Measurements from ENCODE around the gene GMPPA. TPM values are rescaled to one million over a fixed set of nuclear protein-coding genes. Genes with fewer than 3 reads are reported as not detected.
A peak's percentile ranks its signal among the peaks of the same experiment; 100 is the strongest.

Gene GMPPA
- total and polyA plus RNA-seq, 9 of the 15 experiments (the other 6 are each of a cell fraction or from before 2014, with no cell fraction given) = 7.0 to 101 (median 66.7) TPM

DNA sequence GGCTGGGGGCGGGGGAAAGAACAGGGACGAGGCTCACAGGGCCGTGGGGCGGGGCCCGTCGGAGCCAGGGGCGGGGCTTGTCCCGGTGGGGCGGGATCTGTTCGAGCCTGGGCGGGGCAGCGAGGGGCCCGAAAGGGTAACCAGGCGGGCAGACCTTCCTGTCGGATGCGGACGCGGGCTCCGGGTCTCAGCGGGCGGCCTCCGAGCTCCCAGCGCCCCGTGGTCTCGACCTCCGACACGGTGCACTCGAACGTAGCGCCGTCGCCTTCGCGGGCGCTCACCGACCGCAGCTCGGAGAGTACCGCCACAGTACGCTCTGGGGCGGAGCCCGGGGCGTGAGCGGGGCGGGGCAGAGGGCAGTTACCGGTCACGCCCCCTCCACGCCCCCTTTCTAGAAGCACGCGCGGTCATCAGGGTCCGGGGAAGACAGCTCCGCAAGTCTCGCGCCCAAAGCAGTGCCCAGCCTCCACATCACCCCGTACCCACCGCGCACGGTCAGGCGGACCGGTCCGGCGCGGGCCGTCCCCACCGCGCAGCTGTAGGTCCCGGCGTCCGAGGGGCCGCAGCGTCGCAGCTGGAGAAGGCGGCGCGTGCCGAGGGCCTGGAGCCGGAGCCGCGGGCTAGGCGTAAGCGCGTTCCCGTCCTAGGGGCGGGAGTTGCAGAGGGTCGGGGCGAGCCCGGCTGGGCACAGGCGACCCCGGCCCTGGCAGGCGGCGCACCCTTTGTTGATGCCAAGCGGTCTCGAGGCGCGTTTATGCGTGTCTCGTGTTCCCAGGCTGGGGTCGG lies 53.9 kb downstream of the GMPPA start (continued):
- TF ChIP-seq ZNF133 (CRISPR knock-in tag; IDR thresholded peaks at IDR 0.05) (no peak), MCM3 (IDR thresholded peaks at IDR 0.05) (no peak), OTX1 (CRISPR knock-in tag; IDR thresholded peaks at IDR 0.05) (no peak), SNRNP70 (optimal IDR thresholded peaks at IDR 0.05; ENCODE audit: low read depth, low read length) (no peak), FOXP1 (CRISPR knock-in tag; IDR thresholded peaks at IDR 0.05) (0 out of 2 replicates have a peak, but pooled peaks have one; percentile 41), POLR2G (IDR thresholded peaks at IDR 0.05; ENCODE audit: low read depth, low read length) (peak; percentile 73), CBX8 (IDR thresholded peaks at IDR 0.05; ENCODE audit: borderline replicate concordance, extremely low read depth, low read depth, low read length, poor library complexity, severe bottlenecking) (no peak), CTBP1 (IDR thresholded peaks at IDR 0.05; ENCODE audit: borderline replicate concordance) (0 out of 2 replicates have a peak, but pooled peaks have one; percentile 13), JUNB (CRISPR knock-in tag; conservative IDR thresholded peaks at IDR 0.05) (no peak), HEY1 (CRISPR knock-in tag; IDR thresholded peaks at IDR 0.05; ENCODE audit: borderline replicate concordance) (no peak), SAFB2 (IDR thresholded peaks at IDR 0.05; ENCODE audit: borderline replicate concordance, low read depth, low read length, severe bottlenecking) (no peak), THRAP3 (IDR thresholded peaks at IDR 0.05; ENCODE audit: borderline replicate concordance) (no peak), ZFX (CRISPR knock-in tag; IDR thresholded peaks at IDR 0.05) (peak; percentile 35; the same call in 1 of the 2 replicates)
- TF ChIP-seq, protein P1, sequence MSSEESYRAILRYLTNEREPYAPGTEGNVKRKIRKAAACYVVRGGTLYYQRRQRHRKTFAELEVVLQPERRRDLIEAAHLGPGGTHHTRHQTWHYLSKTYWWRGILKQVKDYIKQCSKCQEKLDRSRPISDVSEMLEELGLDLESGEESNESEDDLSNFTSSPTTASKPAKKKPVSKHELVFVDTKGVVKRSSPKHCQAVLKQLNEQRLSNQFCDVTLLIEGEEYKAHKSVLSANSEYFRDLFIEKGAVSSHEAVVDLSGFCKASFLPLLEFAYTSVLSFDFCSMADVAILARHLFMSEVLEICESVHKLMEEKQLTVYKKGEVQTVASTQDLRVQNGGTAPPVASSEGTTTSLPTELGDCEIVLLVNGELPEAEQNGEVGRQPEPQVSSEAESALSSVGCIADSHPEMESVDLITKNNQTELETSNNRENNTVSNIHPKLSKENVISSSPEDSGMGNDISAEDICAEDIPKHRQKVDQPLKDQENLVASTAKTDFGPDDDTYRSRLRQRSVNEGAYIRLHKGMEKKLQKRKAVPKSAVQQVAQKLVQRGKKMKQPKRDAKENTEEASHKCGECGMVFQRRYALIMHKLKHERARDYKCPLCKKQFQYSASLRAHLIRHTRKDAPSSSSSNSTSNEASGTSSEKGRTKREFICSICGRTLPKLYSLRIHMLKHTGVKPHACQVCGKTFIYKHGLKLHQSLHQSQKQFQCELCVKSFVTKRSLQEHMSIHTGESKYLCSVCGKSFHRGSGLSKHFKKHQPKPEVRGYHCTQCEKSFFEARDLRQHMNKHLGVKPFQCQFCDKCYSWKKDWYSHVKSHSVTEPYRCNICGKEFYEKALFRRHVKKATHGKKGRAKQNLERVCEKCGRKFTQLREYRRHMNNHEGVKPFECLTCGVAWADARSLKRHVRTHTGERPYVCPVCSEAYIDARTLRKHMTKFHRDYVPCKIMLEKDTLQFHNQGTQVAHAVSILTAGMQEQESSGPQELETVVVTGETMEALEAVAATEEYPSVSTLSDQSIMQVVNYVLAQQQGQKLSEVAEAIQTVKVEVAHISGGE (CRISPR knock-in tag; IDR thresholded peaks at IDR 0.05) = 0 out of 6 replicates have a peak, but pooled peaks of 1 of the 3 experiments have one; percentile 42
- TF ChIP-seq, protein P2, sequence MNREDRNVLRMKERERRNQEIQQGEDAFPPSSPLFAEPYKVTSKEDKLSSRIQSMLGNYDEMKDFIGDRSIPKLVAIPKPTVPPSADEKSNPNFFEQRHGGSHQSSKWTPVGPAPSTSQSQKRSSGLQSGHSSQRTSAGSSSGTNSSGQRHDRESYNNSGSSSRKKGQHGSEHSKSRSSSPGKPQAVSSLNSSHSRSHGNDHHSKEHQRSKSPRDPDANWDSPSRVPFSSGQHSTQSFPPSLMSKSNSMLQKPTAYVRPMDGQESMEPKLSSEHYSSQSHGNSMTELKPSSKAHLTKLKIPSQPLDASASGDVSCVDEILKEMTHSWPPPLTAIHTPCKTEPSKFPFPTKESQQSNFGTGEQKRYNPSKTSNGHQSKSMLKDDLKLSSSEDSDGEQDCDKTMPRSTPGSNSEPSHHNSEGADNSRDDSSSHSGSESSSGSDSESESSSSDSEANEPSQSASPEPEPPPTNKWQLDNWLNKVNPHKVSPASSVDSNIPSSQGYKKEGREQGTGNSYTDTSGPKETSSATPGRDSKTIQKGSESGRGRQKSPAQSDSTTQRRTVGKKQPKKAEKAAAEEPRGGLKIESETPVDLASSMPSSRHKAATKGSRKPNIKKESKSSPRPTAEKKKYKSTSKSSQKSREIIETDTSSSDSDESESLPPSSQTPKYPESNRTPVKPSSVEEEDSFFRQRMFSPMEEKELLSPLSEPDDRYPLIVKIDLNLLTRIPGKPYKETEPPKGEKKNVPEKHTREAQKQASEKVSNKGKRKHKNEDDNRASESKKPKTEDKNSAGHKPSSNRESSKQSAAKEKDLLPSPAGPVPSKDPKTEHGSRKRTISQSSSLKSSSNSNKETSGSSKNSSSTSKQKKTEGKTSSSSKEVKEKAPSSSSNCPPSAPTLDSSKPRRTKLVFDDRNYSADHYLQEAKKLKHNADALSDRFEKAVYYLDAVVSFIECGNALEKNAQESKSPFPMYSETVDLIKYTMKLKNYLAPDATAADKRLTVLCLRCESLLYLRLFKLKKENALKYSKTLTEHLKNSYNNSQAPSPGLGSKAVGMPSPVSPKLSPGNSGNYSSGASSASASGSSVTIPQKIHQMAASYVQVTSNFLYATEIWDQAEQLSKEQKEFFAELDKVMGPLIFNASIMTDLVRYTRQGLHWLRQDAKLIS (CRISPR knock-in tag; IDR thresholded peaks at IDR 0.05) = no peak
- TF ChIP-seq, protein P3, sequence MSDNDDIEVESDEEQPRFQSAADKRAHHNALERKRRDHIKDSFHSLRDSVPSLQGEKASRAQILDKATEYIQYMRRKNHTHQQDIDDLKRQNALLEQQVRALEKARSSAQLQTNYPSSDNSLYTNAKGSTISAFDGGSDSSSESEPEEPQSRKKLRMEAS (CRISPR knock-in tag; IDR thresholded peaks at IDR 0.05) = peak; percentile 73
- TF ChIP-seq, protein P4, sequence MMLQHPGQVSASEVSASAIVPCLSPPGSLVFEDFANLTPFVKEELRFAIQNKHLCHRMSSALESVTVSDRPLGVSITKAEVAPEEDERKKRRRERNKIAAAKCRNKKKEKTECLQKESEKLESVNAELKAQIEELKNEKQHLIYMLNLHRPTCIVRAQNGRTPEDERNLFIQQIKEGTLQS (IDR thresholded peaks at IDR 0.05) = no peak
- TF ChIP-seq, protein P4 (CRISPR knock-in tag; conservative IDR thresholded peaks at IDR 0.05) = no peak

Measured in K562 (cell line).